HG02970 (cell line): ENCODE results near the gene ELOA2.
"Not testable (repeated sequence)": the region's sequence is repeated elsewhere in the genome, so short reads cannot be mapped to it uniquely, and the experiment has no call there.

Experiments
- ATAC-seq: cut with Tn5 transposase; IDR thresholded peaks from one replicate; pipeline ENCODE4 v1.9.1; 2021; ENCODE audit warnings: mild to moderate bottlenecking, moderate library complexity, moderate number of reproducible peaks; ENCODE audit not compliant: unreplicated experiment, low FRiP score

The ELOA2 gene

GRCh38 chr18:47035156-47035671 is at the start of gene ELOA2:
Gene ELOA2, minus strand, starts transcription at chr18:47035621. Its CDS starts 357 bp downstream, at chr18:47035264.
- no peak for ATAC-seq

- ATAC-seq = no peak
Observed at GRCh38 chr18:47081578-47081977, 46.2 kb upstream of the ELOA2 start.

- ATAC-seq = no peak
Observed at GRCh38 chr18:47080872-47081271, 45.5 kb upstream of the ELOA2 start.

DNA sequence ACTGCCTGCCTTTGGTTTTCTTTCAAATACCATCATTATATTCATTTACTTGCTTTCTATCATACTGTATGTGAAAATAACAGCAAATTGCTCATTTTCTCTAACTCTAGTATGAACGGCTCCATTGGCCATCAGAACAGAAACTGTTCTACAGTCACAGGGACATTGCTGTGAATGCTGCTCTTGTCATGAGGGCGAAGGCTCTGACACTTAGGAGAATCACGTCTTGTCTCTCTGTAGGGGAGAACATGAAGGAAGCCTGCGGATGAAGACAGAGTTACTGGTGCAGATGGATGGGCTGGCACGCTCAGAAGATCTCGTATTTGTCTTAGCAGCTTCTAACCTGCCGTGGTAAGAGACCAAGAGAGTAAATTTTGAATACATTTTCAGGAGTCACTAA is 41.7 kb upstream of the ELOA2 start:
- ATAC-seq = no peak

DNA sequence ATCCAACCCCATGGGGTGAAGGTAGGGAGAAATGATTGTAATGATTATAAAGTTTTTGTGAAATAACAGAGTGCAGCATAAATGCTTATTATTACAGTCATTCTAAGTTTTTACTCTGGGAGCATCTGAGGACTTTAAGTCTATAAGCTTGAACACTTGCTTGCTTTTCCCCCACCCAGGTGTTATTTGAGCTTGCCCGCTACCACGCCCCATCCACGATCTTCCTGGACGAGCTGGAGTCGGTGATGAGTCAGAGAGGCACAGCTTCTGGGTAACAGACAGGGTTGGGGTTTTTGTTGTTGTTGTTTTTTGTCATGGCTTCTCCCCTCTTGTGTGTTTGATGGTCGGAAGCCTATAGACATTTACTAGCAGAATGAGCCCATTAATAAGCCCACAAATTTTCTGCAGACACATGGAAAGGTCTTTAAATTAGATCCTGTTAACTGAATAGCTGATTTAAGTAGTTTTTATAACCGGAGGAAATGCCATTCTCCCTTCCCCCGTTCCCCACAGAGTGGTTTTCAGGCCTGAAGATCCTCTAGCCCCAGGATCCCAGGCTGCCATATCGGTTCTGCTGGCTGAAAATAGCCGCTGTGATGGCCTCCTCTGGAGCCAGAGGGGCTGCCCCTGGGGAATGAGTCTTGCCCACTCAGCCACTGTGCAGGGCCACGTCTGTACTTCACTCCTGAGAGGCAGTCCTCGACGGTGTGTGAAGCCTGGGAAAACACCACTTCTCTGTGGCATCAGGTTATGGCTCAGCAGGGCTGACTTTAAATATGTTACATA is 39.9 kb upstream of the ELOA2 start:
- no peak for ATAC-seq

- no peak for ATAC-seq
Observed at GRCh38 chr18:47067648-47068047, 32.2 kb upstream of the ELOA2 start.

DNA sequence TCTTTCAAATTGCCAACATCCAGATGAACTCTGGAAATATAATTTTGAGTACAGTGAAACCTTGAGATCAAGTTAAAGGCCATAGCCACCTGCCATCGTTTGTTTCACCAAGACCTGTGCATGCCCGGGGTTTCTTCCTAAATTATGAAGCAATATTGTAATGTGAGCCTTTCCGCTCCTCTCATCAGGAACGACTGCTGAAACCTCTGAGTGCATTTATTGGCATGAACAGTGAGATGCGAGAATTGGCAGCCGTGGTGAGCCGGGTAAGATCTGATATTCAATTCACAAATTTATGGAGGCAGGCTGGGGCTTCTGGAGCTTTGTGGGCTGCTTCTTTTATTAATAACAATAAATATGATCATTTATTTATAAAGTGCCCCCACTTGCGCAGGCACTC is 27.7 kb upstream of the ELOA2 start:
- ATAC-seq = no peak

- no peak for ATAC-seq
Observed at GRCh38 chr18:47062471-47062870, 27.1 kb upstream of the ELOA2 start.

- ATAC-seq = no peak
Observed at GRCh38 chr18:47054369-47054768, 18.9 kb upstream of the ELOA2 start.

GRCh38 chr18:47050468-47050867 is 15.0 kb upstream of the ELOA2 start:
- ATAC-seq = no peak

DNA sequence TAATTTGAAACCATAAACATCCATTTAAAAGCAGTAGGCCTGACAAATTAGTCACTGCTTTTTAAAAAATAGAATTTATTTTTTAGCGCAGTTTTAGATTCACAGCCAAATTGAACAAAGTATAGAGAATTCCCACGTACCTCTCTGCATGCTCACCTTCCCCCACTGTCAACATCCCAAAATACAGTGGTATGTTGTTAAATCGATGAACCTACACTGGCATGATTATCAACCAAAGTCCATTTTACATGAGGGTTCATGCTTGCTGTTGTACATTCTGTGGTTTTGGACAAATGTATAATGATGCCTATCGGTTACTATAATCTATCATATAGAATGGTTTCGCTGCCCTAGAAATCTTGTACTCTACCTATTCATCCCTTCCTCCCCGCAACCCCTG is 5.6 kb upstream of the ELOA2 start:
- ATAC-seq = no peak

DNA sequence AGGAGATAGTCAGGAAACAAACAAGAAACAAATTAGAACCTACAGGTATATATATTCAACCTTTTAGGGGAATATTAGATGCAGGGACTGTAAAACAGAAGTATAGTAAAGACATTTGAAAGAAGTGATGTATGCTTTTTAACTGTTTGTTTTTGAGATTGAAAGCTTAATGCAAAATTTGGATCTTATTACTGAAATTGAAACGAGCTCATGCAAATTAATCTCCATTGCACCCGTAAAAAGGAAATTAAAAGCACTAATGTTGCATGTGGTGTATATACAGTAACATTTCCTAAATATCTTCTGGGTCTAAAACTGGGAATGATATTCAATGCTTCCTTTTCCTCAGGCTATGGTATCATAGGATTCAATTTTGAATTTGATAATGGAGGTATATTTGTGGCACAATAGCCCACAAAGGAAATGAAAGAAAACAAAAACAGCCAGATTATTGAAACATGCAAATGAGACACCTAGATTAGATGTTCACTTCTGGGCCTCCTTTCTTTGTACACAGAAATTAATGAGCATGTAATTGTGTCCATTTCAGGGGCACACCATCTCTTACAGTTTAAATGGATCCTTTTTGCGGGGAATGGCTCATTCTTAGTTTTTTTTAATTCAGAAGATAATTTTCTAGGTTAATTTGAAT is 1.6 kb upstream of the ELOA2 start:
- ATAC-seq = no peak

- no peak for ATAC-seq
Observed at GRCh38 chr18:47036298-47036874, 965 bp upstream of the ELOA2 start.

DNA sequence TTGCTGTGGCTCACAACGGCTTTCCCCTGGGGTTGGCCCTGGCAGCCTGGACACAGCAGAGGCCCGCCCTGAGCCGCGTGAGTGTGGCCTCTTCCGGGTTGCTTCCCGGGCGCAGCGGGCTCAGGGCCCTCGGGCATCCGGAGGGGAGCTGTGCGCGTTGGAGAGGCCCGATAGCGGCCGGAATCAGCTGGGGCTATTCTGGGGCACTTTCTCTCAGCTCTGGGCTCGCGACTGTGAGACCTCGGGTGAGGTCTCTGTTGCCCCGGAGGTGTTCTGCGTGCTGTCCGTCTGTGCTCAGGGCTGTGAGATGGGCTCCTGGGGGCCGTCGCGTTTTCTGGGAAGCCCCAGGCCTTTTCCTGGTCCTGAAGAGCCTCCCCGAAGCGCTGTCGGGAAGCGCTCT is 830 bp downstream of the ELOA2 start:
- not testable (repeated sequence) for ATAC-seq

DNA sequence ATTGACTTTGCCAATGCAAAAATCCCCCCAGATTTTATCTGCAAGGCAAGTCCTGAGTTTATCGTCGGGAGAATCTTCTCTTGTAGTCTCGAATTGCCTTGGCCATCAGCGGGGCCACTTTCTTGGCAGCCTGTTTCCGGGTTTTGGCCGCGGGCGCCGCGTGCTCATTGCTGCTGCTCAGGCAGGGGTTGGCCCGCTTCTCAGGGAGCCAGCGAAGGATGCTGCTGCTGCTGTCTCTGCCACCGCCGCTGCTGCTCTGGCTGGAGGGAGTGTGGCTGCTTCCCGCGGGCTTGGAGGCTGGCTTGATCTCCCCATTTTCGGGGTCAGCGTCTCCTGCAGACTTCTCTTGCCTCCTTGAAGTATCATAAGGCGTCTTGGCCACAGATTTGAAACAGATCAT is 2.5 kb downstream of the ELOA2 start:
- no peak for ATAC-seq

- ATAC-seq = not testable (repeated sequence)
Observed at GRCh38 chr18:47030887-47031286, 4.5 kb downstream of the ELOA2 start.

- not testable (repeated sequence) for ATAC-seq
Observed at GRCh38 chr18:47029684-47030353, 5.6 kb downstream of the ELOA2 start.

- not testable (repeated sequence) for ATAC-seq
Observed at GRCh38 chr18:47028738-47029137, 6.7 kb downstream of the ELOA2 start.

DNA sequence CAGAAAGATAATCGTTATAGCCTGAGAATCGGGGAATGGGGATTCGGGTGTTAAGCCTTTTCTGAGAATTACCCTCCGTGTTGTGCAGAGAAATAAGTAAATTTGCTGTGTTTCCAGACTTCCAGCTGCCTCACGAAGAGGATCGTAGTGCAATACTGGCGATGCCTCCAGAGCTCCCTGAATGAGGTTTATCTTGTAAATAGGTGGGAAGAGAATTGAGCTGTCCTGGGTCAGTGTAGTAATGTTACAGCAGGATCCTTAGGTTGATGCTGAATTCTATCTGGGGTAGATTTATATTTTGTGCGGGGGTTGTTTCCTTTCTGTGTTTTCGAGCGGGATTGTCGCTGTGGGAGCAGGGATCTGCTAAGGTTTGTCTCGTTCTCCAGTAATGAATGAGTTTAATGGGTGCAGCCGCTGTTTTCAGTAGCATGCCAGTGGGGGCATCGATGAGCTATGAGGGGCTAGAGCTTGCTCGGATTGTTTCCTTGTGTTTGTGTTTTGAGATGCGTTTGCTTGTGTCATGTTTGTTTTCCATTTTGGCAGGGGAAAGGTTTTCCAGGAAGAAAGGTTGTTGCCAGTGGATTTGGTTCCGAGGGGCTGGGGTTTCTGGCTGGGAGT is 9.8 kb downstream of the ELOA2 start:
- not testable (repeated sequence) for ATAC-seq

- ATAC-seq = not testable (repeated sequence)
Observed at GRCh38 chr18:47023769-47024465, 11.5 kb downstream of the ELOA2 start.
